ENCODE data around the gene IFITM10.
"Not testable (repeated sequence)": the region's sequence is repeated elsewhere in the genome, so short reads cannot be mapped to it uniquely, and the experiment has no call there.

The IFITM10 gene

DNA sequence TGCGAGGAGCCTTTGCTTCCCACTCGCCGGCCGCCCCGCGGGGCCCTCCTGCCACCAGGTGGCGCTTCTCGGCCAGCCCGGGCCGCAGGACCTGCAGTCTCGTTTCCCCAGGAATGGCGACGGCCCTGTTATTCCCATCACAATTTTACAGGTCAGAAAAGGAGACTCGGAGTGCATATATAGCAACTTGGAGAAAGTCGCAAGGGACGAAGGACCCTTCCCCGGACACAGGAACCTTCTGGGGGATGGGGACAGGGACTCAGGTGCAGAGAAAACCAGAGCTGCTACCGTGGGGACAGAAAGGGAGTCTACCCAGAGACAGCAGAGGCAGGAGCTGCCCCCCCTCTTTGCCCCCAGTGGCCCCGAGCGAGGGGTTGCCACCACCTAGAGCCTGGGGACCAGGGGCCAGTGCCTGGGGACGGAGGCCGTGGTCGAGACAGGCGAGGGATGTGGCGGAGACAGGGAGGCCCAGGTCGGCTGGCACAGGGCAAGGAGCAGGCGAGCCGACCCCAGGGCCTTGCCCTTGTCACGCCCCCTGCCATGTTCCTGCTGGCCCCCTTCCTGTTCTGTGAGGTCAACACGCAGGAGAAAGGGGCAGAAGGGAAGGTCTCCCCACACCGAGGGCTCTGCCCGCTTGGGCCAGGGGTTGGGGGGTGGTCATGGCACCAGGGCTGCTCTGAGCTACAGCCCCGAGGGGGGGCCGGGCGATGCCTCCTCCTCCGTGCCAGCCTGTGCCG, 56.9 kb downstream of the IFITM10 start:
- peak; percentile 14 to 68 for DNase-seq (ENCODE audit: extremely low read depth in 1 of 2, low read depth in 1 of 2)

DNA sequence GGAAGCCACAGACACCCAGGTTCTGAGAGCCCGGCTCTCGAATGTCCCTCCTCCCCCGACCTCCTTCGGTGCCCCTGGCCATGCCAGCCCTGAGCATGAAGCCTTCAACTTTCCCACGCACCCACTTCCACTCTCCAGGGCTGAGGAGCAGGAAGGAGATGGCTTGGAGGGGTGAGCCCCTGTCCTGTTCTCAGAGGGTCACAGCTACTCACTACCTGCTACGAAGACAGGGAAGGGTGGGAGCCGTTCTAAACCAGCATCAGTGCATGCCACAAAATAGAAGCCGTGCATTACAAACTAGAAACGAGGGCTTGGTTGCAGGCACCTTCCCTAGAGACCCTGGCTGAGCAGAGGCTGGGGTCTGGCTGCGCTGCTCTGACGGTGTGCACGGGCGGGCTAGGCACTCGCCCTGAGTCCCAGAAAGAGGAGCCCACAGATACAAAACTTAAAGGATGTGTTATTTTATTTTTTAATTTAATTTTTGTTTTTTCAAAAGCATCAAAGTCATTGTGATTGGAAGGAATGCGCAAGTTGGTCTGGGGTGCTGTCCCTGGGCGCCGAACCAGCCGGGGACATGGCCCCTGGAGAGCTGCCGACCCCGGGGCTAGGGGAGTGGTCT, 57.6 kb downstream of the IFITM10 start:
- DNase-seq (ENCODE audit: extremely low read depth in 1 of 2, low read depth in 1 of 2), result no peak

DNA sequence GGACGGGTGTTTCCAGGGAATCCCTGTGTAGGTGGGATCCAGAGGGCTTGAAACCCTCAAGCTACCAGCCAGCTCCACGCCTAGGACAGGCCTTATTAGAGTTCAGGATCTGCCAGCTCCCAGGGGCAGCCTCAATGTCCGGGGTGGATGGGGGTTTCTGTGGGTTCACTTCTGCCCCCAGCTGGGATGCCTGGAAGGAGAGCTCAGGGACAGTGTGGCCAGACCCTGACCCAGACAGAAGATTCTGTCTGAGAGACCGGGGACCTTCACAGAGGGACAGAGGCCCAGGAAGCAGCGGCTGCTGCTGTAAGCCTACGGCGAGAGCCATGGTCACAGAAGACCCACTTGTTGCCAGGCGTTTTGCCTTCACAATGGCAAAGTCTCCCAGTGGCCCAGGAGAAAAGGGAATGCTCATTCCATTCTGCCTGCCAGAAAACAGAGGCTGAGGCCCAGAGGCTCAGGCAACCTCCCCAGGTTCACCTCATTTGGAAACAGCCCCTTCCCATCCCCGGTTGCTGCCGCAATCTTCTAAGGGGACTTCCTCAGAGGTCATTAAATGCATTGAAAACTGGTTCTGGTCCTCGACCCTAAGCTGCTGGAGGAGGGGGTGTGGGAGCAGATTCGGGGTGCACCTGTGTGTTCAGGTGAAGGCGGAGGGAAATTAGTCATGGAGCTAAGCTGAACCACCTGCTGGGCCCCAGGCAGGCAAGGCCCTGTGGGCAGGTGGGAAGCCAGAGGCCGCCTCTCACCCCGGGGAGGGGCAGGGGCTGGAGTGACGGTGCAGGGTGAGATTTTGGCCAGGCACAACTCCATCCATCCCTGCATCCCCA, 58.3 kb downstream of the IFITM10 start:
- DNase-seq (ENCODE audit: extremely low read depth in 1 of 2, low read depth in 1 of 2), result no peak

DNA sequence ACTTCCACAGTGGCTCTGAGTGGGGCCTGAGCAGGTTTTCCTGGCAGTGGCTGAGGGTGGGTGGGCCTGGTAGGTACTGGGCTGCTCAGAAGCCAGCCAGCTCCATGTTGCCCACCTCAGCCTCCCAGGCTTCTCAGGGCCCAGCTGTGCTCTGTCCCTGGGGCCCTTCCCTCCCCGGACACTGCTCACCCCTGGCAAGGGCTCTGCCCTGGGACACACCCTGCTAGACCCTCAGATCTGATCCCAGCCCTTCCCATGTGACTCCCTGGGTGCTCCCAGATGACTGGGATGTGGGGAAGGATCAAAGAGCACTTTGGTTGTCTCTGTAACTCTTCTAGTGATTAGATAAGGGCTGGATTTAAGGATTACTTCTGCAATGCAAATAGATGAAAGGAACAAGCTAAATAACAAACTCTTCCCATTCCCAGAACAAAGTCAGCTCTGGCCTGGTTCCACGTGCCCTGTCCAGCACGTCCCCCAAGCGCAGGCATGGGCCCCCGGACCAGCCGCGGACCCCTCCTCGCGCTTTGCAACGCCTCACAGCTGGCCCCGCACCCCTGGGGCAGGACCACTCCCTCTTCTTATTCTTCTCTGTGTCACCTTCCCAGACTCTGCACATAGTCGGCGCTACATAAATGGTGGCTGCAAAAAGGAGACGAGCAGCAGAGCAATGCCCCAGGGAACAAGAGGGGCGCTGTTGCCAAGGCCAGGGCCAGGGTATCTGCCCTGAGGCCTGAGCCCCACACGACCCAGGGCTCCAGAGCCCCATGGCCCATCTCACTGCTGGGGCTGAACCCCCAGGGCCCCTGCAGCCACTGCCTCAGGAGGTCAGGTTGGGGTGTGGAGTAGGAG, 59.1 kb downstream of the IFITM10 start:
- DNase-seq (ENCODE audit: extremely low read depth in 1 of 2, low read depth in 1 of 2), result no peak

DNA sequence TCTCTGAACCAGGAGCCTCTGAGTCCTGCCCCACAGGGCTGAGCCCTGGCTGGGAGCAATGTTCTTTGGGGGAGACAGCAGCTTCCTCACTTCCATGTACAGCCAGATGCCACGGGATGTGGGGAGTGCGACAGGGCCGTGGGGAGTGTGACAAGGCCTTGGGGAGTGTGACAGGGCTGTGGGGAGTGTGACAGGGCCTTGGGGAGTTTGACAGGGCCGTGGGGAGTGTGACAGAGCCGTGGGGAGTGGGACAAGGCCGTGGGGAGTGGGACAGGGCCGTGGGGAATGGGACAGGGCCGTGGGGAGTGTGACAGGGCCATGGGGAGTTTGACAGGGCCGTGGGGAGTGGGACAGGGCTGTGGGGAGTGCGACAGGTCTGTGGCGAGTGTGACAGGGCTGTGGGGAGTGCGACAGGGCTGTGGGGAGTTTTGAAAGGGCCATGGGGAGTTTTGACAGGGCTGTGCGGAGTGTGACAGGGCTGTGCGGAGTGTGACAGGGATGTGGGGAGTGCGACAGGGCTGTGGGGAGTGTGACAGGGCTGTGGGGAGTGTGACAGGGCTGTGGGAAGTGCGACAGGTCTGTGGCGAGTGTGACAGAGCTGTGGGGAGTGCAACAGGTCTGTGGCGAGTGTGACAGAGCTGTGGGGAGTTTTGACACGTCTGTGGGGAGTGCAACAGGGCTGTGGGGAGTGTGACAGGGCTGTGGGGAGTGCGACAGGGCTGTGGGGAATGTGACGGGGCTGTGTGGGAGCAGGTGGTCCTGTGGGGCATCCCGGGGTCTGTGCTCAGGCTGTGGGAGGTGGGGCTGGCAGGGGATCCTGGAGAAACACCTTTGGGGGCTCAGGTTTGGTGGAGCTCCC, 60.0 kb downstream of the IFITM10 start:
- no peak for DNase-seq (ENCODE audit: extremely low read depth in 1 of 2, low read depth in 1 of 2)

DNA sequence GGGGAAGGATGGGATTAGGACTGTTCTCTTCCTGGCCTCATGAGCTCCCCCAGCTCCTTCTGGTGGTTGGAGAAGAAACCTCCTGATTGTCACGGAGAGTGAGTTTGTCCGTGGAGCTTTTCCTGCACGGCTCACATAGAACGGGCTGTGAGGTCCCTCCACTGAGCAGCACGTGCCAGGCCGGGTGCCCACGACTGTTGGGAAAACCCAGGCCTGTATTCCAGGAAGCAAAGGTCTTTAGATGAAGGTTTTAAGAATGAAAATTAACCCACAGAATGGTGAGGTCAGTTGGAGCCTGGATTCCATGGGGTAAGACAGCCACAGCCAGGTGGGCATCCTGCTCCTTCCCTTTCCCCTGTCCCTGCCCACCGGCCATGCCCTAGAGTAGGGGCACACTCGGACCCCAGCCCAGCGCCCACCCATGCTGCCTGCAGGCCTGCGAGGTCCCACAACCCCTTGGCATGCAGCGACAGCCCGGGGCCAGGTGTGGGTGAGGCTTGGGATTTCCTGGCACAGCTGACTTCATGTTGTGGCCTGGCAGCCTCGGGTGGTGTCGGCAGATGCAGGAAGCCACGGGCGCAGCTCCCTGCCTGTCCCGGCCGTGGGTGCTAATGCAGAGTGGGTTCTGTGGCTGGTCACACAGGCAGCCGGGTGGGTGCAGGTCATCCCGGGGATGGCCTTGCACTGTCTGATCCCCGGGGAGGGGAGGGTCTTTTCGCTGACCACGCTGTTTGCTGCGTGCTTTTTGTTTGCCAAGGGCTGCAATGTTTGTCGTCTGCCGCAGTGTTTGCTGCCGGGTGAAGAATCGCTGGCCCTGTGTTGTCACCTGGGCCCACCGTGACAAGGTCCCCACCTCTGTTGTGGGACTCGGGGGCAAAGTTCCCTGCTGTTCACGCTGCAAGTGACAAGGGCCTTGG, 60.9 kb downstream of the IFITM10 start:
- DNase-seq (ENCODE audit: extremely low read depth in 1 of 2, low read depth in 1 of 2), result not testable (repeated sequence)

DNA sequence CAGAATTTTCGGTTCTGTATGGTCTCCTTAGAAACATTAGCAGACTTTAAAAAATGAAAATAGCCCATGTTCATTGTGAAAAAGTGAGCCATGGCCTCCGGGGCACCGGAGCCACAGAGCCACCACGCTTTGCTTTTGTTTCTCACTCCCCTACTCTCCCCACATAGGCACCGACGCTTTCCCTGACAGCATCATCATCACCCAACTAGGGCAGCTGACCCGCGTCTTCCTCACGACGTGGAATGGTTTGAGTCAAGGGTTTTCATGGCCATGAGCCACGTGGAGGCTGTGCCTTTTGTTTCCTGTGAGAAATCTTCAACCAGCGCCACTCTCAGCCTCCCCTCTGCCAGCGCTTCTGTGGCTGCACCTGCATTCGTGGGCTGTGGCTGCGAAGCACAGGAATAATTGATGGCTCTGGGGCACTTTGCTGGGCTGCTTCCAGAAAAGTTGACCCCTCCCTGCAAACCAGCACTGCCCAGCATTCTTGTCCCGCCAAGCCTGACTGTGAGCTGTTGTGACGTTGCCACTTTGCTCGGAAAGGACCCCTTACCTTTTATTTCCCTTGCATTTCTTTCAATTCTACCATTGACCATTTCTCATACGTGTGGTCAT, 62.0 kb downstream of the IFITM10 start:
- not testable (repeated sequence) for DNase-seq (ENCODE audit: extremely low read depth in 1 of 2, low read depth in 1 of 2)

DNA sequence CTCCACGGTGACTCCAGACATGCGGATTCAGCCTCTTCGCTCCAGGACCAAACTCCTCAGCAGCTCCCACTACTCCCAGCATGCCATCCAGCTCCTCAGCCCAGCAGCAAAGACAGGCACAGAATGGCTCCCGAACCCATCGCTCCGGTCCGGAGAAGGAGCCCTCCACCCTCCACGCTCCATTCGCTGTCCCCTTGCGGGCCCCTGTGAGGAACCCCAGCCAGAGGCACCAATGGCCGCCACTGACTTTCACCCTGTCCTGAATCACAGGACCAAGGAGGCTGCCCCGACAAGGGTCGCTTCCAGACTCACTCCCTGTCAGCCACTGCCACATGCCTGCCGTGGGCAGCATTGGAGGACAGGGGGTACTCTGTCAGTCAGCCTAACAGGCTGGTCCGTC, 64.2 kb downstream of the IFITM10 start:
- not testable (repeated sequence) for DNase-seq (ENCODE audit: extremely low read depth in 1 of 2, low read depth in 1 of 2)

DNA sequence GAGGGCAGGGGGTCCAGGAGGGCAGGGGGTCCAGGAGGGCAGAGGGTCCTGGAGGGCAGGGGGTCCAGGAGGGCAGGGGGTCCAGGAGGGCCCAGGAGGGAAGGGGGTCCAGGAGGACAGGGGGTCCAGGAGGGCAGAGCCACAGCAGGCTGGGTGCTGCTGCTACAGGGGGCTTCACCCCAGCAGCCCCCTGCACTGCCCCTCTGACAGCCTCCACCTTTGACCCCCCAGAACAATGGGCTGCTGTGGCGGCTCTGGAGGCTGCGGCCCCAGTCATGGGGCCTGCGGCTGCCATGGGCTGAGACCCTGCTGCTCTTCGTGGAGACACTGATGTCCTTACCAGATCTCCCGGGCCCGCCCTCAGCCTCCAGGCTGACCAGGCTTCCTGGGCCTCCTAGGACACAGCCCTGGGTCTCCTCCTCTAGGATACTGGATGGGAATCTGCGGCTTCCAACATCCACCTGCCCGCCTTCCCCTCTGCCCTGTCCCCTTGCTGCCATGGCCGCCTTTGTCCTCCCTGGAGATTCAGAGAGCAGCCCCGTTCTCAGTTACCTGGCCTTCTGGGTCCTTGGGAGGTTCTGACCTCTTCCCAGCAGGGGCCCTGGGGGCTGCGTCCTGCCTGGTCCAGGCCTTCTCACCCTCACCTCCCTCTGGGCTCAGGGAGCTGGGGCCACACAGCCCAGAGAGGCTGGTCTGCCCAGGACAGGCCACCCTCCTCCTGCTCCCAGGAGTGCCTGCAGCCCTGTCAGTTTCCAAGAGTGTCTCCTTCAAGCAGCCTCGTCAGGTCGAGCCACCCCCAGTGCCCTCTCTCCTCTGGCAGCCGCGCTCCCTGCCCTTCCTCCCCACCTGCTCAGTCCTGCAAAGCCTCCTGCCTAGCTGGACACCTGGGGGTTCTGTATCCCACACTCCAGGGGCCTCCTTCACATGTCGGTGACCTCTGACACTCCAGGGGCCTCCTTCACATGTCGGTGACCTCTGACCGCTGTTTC, 65.2 kb downstream of the IFITM10 start:
- DNase-seq (ENCODE audit: extremely low read depth in 1 of 2, low read depth in 1 of 2), result not testable (repeated sequence)

DNA sequence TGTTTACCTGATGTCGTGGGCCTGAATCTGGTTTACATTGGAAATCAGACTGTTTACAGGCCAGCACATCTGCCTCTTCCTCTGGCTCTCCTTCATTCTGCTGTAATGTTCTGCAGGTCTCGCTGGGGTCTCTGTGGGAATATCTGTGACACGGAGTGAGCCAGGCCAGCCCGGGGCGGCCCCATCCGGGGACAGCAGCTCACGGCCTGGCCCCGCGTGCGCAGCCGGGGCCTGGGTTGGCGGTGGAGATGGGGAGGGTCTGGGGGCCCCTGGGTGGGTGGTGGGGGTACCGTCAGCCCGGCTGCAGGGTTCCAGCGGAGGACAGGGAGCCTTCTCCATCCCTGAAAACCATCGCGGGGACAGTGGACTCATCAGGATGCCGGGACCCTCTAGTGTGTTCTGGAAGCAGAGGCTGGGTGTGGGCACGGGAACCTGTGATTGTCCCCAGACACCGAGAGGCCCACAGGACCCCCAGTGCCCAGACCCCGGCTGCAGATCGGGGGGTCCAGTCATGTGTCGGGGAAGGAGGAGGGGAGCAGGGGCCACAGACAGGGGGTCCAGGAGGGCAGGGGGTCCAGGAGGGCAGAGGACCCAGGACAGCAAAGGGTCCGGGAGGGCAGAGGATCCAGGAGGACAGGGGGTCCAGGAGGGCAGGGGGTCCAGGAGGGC, 66.4 kb downstream of the IFITM10 start:
- DNase-seq (ENCODE audit: extremely low read depth in 1 of 2, low read depth in 1 of 2), result not testable (repeated sequence)

DNA sequence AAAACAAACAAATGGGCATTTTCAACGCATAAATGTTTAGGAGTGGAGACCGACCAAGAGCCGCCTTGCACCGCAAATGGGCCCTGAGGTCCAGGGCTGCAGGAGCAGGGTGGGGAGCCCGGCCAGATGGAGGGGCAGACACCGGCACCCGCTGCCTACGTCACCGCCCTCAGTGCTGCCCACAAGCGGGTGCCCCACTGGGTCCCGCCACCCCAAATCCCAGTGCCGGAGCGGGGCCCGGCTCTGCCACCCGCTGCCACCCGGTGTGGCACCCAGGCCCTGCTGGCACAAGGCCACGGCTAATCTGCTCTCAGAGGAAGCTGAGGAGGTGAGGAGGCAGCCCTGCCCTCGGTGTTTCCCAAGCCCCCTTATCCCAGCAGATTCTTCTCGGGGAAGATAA, 67.2 kb downstream of the IFITM10 start:
- not testable (repeated sequence) for DNase-seq (ENCODE audit: extremely low read depth in 1 of 2, low read depth in 1 of 2)
